ENCODE data around the gene ASB16. TPM values are rescaled to one million over a fixed set of nuclear protein-coding genes. Genes with fewer than 3 reads are reported as not detected.

ASB16 gene
- total and polyA plus RNA-seq, 7 donors = 1.1 to 43.4 (median 17.0) TPM

GRCh38 chr17:44219108-44219615 lies 48.7 kb downstream of the ASB16 start:
- Histone ChIP-seq H3K27ac (peak overlapping the region; percentile 98), H3K36me3 (ENCODE audit: insufficient read depth in 1 of 2, low read depth in 1 of 2) (peaks cover 3 to 33% of the 10 kb centered on the region in 2 donors), H3K4me1 (peaks cover 43% of the 10 kb centered on the region), H3K27me3 (ENCODE audit: insufficient read depth in 3 of 3, low read length in 2 of 3) (no peaks in the 10 kb centered on the region), H3K4me3 (peak overlapping the region; percentile 85), H3K9me3 (no peaks in the 10 kb centered on the region)
- peak; percentile 62 for TF ChIP-seq CTCF (IDR thresholded peaks at IDR 0.05)
- ATAC-seq (peak; percentile 46 to 57 (median 51)), DNase-seq (peak; percentile 80 to 88)
- intact Hi-C loops (cut with DNase I) = no loop called here
- WGBS, 3 donors = 1% methylated on average over 27 to 73 of the region's 73 CpGs; no CpG with 5 or more reads in 1 of the 3 donors

- Histone ChIP-seq H3K27me3 (ENCODE audit: insufficient read depth in 3 of 3, low read length in 2 of 3) (no peaks in the 10 kb centered on the region), H3K27ac (peak within 1 kb of the TSS; percentile 98), H3K36me3 (ENCODE audit: insufficient read depth in 1 of 2, low read depth in 1 of 2) (peaks cover 0 to 27% of the 10 kb centered on the region in 2 donors), H3K4me3 (peak within 1 kb of the TSS; percentile 85), H3K9me3 (no peaks in the 10 kb centered on the region), H3K4me1 (peaks cover 44% of the 10 kb centered on the region)
- no peak for TF ChIP-seq CTCF (IDR thresholded peaks at IDR 0.05)
- DNase-seq = peak; percentile 71 to 84
- intact Hi-C loops (cut with DNase I) = loop anchor here in 1 of 2 donors (5.0 kb wide), 1 partner anchor 283 kb away; the partner anchor contains the start of gene GPATCH8
- 0 to 3% (median 0%) methylated on average over 14 to 71 of the region's 76 CpGs for WGBS, 3 donors
- peak; percentile 9 to 32 (median 20) for ATAC-seq
Measured at GRCh38 chr17:44219616-44220212, 49.2 kb downstream of the ASB16 start, which contains the start of gene UBTF. Gene UBTF, minus strand, starts transcription at chr17:44219675. Its CDS starts 1,446 bp downstream, at chr17:44218229.

- Histone ChIP-seq H3K4me3 (peak overlapping the region; percentile 85), H3K36me3 (ENCODE audit: insufficient read depth in 1 of 2, low read depth in 1 of 2) (peaks cover 0 to 20% of the 10 kb centered on the region in 2 donors), H3K27ac (peak overlapping the region; percentile 98), H3K9me3 (no peaks in the 10 kb centered on the region), H3K4me1 (peaks cover 44% of the 10 kb centered on the region), H3K27me3 (ENCODE audit: insufficient read depth in 3 of 3, low read length in 2 of 3) (no peaks in the 10 kb centered on the region)
- intact Hi-C loops (cut with DNase I) = loop anchor here in 1 of 2 donors (5.0 kb wide), 1 partner anchor 282 kb away; the partner anchor contains the start of gene GPATCH8
- peak; percentile 58 to 76 for DNase-seq
- TF ChIP-seq CTCF (IDR thresholded peaks at IDR 0.05) = no peak
- ATAC-seq = peak; percentile 21 to 35 (median 28)
- 0 to 1% (median 0%) methylated on average over 73 to 108 of the region's 108 CpGs for WGBS, 3 donors
Measured at GRCh38 chr17:44220213-44221083, 49.9 kb downstream of the ASB16 start.

- Histone ChIP-seq H3K27me3 (ENCODE audit: insufficient read depth in 3 of 3, low read length in 2 of 3) (no peaks in the 10 kb centered on the region), H3K9me3 (no peaks in the 10 kb centered on the region), H3K27ac (peak overlapping the region; percentile 98), H3K36me3 (ENCODE audit: insufficient read depth in 1 of 2, low read depth in 1 of 2) (peaks cover 0 to 12% of the 10 kb centered on the region in 2 donors), H3K4me1 (peaks cover 36% of the 10 kb centered on the region), H3K4me3 (peak overlapping the region; percentile 85)
- ATAC-seq (peak; percentile 21 to 59 (median 36)), DNase-seq (peak; percentile 67 to 88)
- 0% methylated on average over 53 to 54 of the region's 54 CpGs for WGBS, 3 donors
- TF ChIP-seq CTCF (IDR thresholded peaks at IDR 0.05) = no peak
- intact Hi-C loops (cut with DNase I) = loop anchor here in 1 of 2 donors (5.0 kb wide), 1 partner anchor 281 kb away; the partner anchor contains the start of gene GPATCH8
Measured at GRCh38 chr17:44221084-44221861, 50.8 kb downstream of the ASB16 start.

Measured in psoas muscle (tissue), 8 donors.